ENCODE results near the gene SPTB.

SPTB gene

GRCh38 chr14:64796369-64796768 lies 83.3 kb downstream of the SPTB start:
- Histone ChIP-seq H3K27me3 (ENCODE audit: low read depth) (no peaks in the 10 kb centered on the region), H3K4me1 (no peaks in the 10 kb centered on the region), H3K9me3 (no peaks in the 10 kb centered on the region), H3K4me3 (no peak overlapping the region), H3K36me3 (replicated peaks) (no peaks in the 10 kb centered on the region)
- DNase-seq (ENCODE audit: low spot score in 2 of 2): no peak
- in situ Hi-C loops (cut with MboI; ENCODE audit: low sequenced_read_pairs): no loop called here

GRCh38 chr14:64795921-64796320 lies 83.8 kb downstream of the SPTB start:
- H3K27me3 ChIP-seq (ENCODE audit: low read depth): no peaks in the 10 kb centered on the region
- no peaks in the 10 kb centered on the region for H3K4me1 ChIP-seq
- H3K4me3 ChIP-seq: no peak overlapping the region
- DNase-seq (ENCODE audit: low spot score in 2 of 2): no peak
- in situ Hi-C loops (cut with MboI; ENCODE audit: low sequenced_read_pairs): no loop called here
- no peaks in the 10 kb centered on the region for H3K9me3 ChIP-seq
- H3K36me3 ChIP-seq (replicated peaks): no peaks in the 10 kb centered on the region

GRCh38 chr14:64795211-64795610 lies 84.5 kb downstream of the SPTB start:
- no peaks in the 10 kb centered on the region for H3K36me3 ChIP-seq (replicated peaks)
- no peaks in the 10 kb centered on the region for H3K27me3 ChIP-seq (ENCODE audit: low read depth)
- no peaks in the 10 kb centered on the region for H3K9me3 ChIP-seq
- no peaks in the 10 kb centered on the region for H3K4me1 ChIP-seq
- no peak for DNase-seq (ENCODE audit: low spot score in 2 of 2)
- no peak overlapping the region for H3K4me3 ChIP-seq
- in situ Hi-C loops (cut with MboI; ENCODE audit: low sequenced_read_pairs): no loop called here

- DNase-seq (ENCODE audit: low spot score in 2 of 2): no peak
- Histone ChIP-seq H3K36me3 (replicated peaks) (no peaks in the 10 kb centered on the region), H3K9me3 (no peaks in the 10 kb centered on the region), H3K27me3 (ENCODE audit: low read depth) (no peaks in the 10 kb centered on the region), H3K4me3 (no peak overlapping the region), H3K4me1 (no peaks in the 10 kb centered on the region)
- in situ Hi-C loops (cut with MboI; ENCODE audit: low sequenced_read_pairs): no loop called here
Measured at GRCh38 chr14:64792871-64793560, 86.7 kb downstream of the SPTB start.

- in situ Hi-C loops (cut with MboI; ENCODE audit: low sequenced_read_pairs): no loop called here
- no peaks in the 10 kb centered on the region for H3K4me1 ChIP-seq
- no peaks in the 10 kb centered on the region for H3K9me3 ChIP-seq
- no peaks in the 10 kb centered on the region for H3K27me3 ChIP-seq (ENCODE audit: low read depth)
- no peaks in the 10 kb centered on the region for H3K36me3 ChIP-seq (replicated peaks)
- H3K4me3 ChIP-seq: no peak overlapping the region
- no peak for DNase-seq (ENCODE audit: low spot score in 2 of 2)
Measured at GRCh38 chr14:64792231-64792630, 87.5 kb downstream of the SPTB start.

- no peaks in the 10 kb centered on the region for H3K36me3 ChIP-seq (replicated peaks)
- no peaks in the 10 kb centered on the region for H3K9me3 ChIP-seq
- no peak overlapping the region for H3K4me3 ChIP-seq
- in situ Hi-C loops (cut with MboI; ENCODE audit: low sequenced_read_pairs): no loop called here
- H3K4me1 ChIP-seq: no peaks in the 10 kb centered on the region
- H3K27me3 ChIP-seq (ENCODE audit: low read depth): no peaks in the 10 kb centered on the region
- DNase-seq (ENCODE audit: low spot score in 2 of 2): no peak
Measured at GRCh38 chr14:64790478-64790877, 89.2 kb downstream of the SPTB start.

GRCh38 chr14:64789696-64790095 lies 90.0 kb downstream of the SPTB start:
- in situ Hi-C loops (cut with MboI; ENCODE audit: low sequenced_read_pairs): no loop called here
- H3K36me3 ChIP-seq (replicated peaks): no peaks in the 10 kb centered on the region
- H3K27me3 ChIP-seq (ENCODE audit: low read depth): no peaks in the 10 kb centered on the region
- no peak for DNase-seq (ENCODE audit: low spot score in 2 of 2)
- H3K4me1 ChIP-seq: no peaks in the 10 kb centered on the region
- H3K4me3 ChIP-seq: no peak overlapping the region
- no peaks in the 10 kb centered on the region for H3K9me3 ChIP-seq

- no peak for DNase-seq (ENCODE audit: low spot score in 2 of 2)
- Histone ChIP-seq H3K36me3 (replicated peaks) (no peaks in the 10 kb centered on the region), H3K4me1 (no peaks in the 10 kb centered on the region), H3K9me3 (no peaks in the 10 kb centered on the region), H3K27me3 (ENCODE audit: low read depth) (no peaks in the 10 kb centered on the region), H3K4me3 (no peak overlapping the region)
- in situ Hi-C loops (cut with MboI; ENCODE audit: low sequenced_read_pairs): no loop called here
Measured at GRCh38 chr14:64788706-64789105, 91.0 kb downstream of the SPTB start.

- H3K4me3 ChIP-seq: no peak overlapping the region
- in situ Hi-C loops (cut with MboI; ENCODE audit: low sequenced_read_pairs): no loop called here
- H3K27me3 ChIP-seq (ENCODE audit: low read depth): no peaks in the 10 kb centered on the region
- no peak for DNase-seq (ENCODE audit: low spot score in 2 of 2)
- H3K36me3 ChIP-seq (replicated peaks): no peaks in the 10 kb centered on the region
- no peaks in the 10 kb centered on the region for H3K9me3 ChIP-seq
- no peaks in the 10 kb centered on the region for H3K4me1 ChIP-seq
Measured at GRCh38 chr14:64787619-64788018, 92.1 kb downstream of the SPTB start.

- H3K9me3 ChIP-seq: no peaks in the 10 kb centered on the region
- no peak overlapping the region for H3K4me3 ChIP-seq
- no peak for DNase-seq (ENCODE audit: low spot score in 2 of 2)
- H3K27me3 ChIP-seq (ENCODE audit: low read depth): no peaks in the 10 kb centered on the region
- H3K4me1 ChIP-seq: no peaks in the 10 kb centered on the region
- H3K36me3 ChIP-seq (replicated peaks): no peaks in the 10 kb centered on the region
- in situ Hi-C loops (cut with MboI; ENCODE audit: low sequenced_read_pairs): no loop called here
Measured at GRCh38 chr14:64786296-64787149, 93.2 kb downstream of the SPTB start.

- Histone ChIP-seq H3K9me3 (no peaks in the 10 kb centered on the region), H3K4me1 (no peaks in the 10 kb centered on the region), H3K27me3 (ENCODE audit: low read depth) (no peaks in the 10 kb centered on the region), H3K36me3 (replicated peaks) (no peaks in the 10 kb centered on the region), H3K4me3 (no peak overlapping the region)
- DNase-seq (ENCODE audit: low spot score in 2 of 2): no peak
- in situ Hi-C loops (cut with MboI; ENCODE audit: low sequenced_read_pairs): no loop called here
Measured at GRCh38 chr14:64784006-64784405, 95.7 kb downstream of the SPTB start.

- DNase-seq (ENCODE audit: low spot score in 2 of 2): no peak
- no peaks in the 10 kb centered on the region for H3K27me3 ChIP-seq (ENCODE audit: low read depth)
- no peaks in the 10 kb centered on the region for H3K36me3 ChIP-seq (replicated peaks)
- H3K9me3 ChIP-seq: no peaks in the 10 kb centered on the region
- in situ Hi-C loops (cut with MboI; ENCODE audit: low sequenced_read_pairs): no loop called here
- no peaks in the 10 kb centered on the region for H3K4me1 ChIP-seq
- no peak overlapping the region for H3K4me3 ChIP-seq
Measured at GRCh38 chr14:64782196-64782595, 97.5 kb downstream of the SPTB start.

GRCh38 chr14:64779472-64779871 lies 100.2 kb downstream of the SPTB start:
- H3K4me3 ChIP-seq: no peak overlapping the region
- DNase-seq (ENCODE audit: low spot score in 2 of 2): no peak
- H3K36me3 ChIP-seq (replicated peaks): no peaks in the 10 kb centered on the region
- H3K9me3 ChIP-seq: no peaks in the 10 kb centered on the region
- no peaks in the 10 kb centered on the region for H3K4me1 ChIP-seq
- in situ Hi-C loops (cut with MboI; ENCODE audit: low sequenced_read_pairs): no loop called here
- no peaks in the 10 kb centered on the region for H3K27me3 ChIP-seq (ENCODE audit: low read depth)

- in situ Hi-C loops (cut with MboI; ENCODE audit: low sequenced_read_pairs): no loop called here
- Histone ChIP-seq H3K4me3 (no peak overlapping the region), H3K27me3 (ENCODE audit: low read depth) (no peaks in the 10 kb centered on the region), H3K36me3 (replicated peaks) (no peaks in the 10 kb centered on the region), H3K9me3 (0 out of 2 replicates have a peak, but pooled peaks cover 3% of the 10 kb centered on the region), H3K4me1 (no peaks in the 10 kb centered on the region)
- no peak for DNase-seq (ENCODE audit: low spot score in 2 of 2)
Measured at GRCh38 chr14:64778104-64778754, 101.5 kb downstream of the SPTB start.

Data from HAP-1 (cell line).